ENCODE results near the gene WFIKKN2.
"Not testable (repeated sequence)": the region's sequence is repeated elsewhere in the genome, so short reads cannot be mapped to it uniquely, and the experiment has no call there.

Gene WFIKKN2

DNA sequence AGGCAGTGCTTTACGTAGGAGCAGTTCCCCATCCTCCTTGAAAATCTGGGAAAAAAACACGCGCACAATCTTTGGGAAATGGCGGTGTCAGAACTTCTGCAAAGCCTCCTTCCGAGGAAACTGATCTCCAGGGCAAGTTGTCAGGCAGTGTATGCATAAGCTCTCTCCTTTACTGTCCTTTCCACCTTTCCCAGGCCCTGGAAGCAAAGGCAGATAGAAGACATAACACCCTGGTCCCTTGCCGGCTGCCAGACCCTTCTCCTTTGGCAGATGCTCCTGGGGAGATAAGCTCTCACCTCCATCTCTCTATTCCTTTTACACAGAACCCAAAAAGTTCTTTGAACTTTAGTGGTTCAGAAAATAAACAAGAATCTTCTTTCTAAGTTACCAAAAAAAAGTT is 18.4 kb downstream of the WFIKKN2 start:
- DNase-seq (ENCODE audit: low read depth in 2 of 2), result no peak

DNA sequence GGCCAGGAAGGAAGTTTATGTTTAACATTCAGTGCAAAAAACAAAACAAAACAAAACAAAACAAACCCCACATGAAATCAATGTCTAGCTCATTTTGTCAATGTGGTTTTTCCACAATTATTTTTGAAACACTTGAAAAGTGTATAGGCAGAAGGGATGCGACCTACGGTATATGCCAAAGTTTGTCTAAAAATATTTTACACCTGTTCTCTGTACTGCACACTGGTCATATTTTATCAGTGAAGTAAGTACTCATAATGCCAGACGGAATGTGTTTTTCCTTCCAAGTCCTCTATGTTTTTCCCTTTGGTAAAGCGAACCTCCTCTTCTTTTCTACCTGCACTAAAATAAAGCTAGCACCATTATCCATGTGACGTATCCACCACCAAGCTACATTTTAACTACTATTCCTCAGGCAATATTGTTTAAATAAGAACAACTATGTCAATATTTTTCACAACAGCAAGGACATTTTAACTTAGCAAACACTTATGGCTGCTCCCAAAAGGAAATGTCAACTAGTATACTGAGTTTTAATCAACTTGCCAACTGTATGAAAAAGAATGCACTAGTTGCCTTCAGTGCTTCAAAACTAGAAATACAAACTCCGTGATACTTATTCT is 20.4 kb downstream of the WFIKKN2 start:
- DNase-seq (ENCODE audit: low read depth in 2 of 2), result no peak

DNA sequence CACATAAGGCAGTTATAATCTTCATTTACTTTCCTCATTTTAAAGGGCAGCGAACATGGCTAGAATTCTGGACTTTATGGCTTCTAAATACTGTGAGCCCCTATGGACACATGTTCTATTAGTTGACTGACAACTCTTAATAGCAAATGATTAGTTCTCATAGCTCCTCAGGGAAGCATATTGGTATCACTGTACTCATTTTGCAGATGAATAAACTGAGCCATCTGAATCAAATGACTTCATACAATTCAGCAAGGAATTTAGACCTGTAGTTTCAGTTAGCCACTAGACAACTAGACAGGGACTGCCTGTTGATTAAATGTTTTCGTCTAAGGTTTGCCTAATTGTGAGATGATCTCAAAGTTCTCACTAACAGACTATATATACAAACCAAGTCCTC is 21.0 kb downstream of the WFIKKN2 start:
- DNase-seq (ENCODE audit: low read depth in 2 of 2), result no peak

GRCh38 chr17:50858486-50859225 is 23.3 kb downstream of the WFIKKN2 start:
- no peak for DNase-seq (ENCODE audit: low read depth in 2 of 2)

DNA sequence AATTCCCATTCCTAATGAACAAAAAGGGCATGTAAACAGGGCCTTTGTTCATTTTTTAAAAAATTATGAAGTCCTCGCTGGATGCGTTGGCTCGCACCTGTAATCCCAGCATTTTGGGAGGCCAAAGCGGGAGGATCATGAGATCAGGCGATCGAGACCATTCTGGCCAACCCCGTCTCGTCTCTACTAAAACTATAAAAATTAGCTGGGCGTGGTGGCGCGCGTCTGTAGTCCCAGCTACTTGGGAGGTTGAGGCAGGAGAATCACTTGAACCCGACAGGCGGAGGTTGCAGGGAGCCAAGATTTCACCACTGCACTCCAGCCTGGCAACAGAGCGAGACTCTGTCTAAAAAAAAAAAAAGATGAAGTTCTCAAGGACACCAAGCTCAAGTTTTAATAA is 24.3 kb downstream of the WFIKKN2 start:
- DNase-seq (ENCODE audit: low read depth in 2 of 2), result not testable (repeated sequence)

DNA sequence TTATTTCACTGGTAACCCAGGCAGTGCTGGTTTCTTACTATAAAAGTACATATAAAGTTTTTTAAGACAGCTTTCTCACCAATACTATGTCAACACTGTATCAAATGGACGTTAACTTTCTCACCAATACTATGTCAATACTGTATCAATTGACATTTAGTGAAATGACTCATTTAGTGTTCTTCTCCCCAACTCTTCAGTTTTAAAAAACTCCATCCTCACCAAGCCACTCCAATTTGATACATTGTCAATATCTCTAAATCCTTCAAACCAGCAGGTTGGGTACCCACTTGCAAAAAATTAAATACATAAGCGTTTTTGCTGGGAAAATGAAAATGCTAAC is 25.9 kb downstream of the WFIKKN2 start:
- DNase-seq (ENCODE audit: low read depth in 2 of 2), result no peak

DNA sequence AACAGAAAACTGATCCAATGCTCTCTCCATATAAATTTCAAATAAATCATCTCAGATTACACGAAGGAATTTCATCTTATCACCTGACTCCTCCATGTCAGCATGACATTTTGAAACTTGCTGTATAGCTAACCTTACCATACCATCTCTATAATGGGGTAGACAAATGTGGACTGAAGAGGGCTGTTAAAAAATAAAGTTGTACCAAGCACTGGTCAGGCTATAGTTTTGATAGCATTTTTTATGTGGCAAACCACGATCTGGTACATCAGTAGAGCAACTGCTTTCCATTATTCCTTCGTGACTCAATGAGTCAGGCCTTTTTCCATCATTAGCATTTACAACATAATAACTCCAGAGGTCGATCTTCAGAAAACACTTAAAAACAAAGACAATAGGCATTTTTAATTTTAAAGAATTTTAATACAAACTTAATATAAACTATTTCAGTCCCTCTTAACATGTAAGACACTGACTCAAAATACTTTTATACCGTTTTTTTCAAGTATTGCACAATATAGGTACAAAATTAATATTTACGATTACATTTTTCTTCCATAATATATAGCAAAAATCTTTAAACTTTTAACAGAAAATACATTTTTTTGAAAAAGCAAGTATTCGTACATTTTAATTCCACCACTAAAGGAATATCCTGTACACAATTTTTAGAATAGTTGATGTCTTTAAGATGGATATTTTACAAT is 26.6 kb downstream of the WFIKKN2 start:
- DNase-seq (ENCODE audit: low read depth in 2 of 2), result no peak

- DNase-seq (ENCODE audit: low read depth in 2 of 2), result no peak
Observed at GRCh38 chr17:50863221-50863843, 27.9 kb downstream of the WFIKKN2 start.

DNA sequence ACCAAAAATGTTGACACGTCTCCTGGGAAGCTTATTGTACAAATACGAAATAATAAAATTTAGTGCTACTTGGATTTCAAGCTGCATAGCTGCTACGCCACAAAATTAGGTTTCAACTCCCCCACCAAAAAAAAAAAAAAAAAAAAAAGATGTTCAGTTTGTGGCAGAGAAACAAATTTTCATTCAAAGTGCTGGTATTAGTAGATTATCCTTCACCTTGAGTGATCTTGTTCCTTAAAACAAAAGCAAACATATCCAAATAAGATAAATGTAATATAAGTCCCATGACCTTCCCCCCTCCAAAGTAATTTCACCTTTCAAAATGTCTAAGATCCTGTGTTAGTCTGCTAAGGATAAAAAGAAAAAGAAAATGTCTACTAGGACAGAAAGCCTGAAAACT is 28.5 kb downstream of the WFIKKN2 start:
- DNase-seq (ENCODE audit: low read depth in 2 of 2), result no peak

DNA sequence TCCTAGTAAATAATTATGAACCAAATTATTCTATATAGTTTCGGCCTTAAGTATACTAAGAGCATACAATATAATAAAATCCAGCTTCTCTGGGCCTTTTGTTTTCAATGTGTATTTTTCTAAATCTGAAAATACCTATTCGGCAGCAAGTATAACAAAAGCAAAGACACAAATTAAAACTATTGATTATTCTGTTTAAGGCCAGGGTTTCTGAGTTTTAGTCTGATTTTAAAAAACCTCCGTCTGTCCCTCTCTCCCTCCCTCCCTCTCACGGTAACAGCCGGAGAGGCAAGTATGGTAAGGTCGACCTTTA is 29.3 kb downstream of the WFIKKN2 start:
- DNase-seq (ENCODE audit: low read depth in 2 of 2), result no peak

DNA sequence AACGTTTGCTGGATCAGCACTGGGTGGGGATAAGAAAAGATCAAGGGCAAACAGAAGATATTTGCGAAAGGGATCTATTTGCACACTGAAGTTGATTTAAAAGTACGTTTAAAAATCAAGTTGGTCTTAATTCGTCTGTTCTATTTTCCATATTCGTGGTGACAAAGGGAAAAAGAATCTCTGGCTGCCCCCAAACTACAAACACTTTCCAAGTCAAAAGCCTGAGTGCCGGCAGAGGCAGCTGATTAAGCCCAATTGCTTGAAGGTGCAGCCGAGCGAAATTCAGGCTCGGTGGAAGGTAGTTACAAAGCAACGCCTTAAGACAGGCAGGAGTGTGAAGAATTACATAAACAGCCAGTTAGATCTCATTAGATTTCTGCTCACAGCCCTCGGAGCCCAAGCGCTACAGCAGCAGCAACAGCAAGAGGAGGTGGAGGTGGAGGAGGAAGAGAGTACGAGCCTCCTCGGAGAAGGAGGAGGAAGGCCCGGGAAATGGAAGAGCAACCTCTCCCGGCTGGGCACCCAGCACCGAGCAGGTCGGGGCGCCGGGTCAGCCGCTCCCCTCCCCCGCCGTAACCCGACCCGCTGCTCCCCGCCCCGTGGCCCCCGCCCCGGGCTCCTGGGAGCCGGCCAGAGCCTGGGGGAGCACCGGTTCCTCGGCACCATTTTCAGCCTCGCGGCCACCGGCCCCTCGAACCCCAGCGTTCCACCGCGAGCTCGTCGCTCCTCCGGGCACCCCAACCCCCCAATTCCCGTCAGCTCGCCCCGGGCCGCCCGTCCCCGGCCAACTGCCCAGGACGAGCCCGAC is 29.9 kb downstream of the WFIKKN2 start:
- no peak for DNase-seq (ENCODE audit: low read depth in 2 of 2)

DNA sequence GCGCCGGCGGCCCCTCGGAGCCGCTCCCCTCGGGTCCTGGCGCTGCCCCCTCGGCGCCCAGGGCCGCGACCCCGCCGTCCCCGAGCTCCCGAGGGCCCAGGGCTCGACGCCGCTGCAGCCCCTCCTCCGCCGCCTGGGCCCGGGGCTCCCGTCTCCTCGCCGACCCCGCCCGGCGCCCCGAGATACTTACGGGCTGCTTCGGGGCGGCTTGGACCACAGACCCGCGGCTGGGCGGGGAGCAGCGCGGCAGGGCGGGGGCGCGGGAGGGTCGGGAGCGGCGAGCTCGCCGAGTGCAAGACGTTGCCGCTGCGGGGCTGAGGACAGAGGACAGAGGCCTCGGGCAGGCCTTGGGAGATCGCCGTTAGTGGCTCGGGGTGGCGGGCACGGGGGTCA is 30.5 kb downstream of the WFIKKN2 start:
- no peak for DNase-seq (ENCODE audit: low read depth in 2 of 2)

- peak; percentile 94 for DNase-seq (ENCODE audit: low read depth in 2 of 2)
Observed at GRCh38 chr17:50866261-50866949, 31.0 kb downstream of the WFIKKN2 start, which contains the start of gene TOB1. Gene TOB1 (minus strand): TSS chr17:50866354. CDS start chr17:50864017, 2,337 bp downstream.

GRCh38 chr17:50866950-50867362 is 31.6 kb downstream of the WFIKKN2 start:
- peak in 1 of 2 donors; percentile 28 for DNase-seq (ENCODE audit: low read depth in 2 of 2)

- DNase-seq (ENCODE audit: low read depth in 2 of 2), result peak; percentile 49 to 50
Observed at GRCh38 chr17:50867363-50868139, 32.2 kb downstream of the WFIKKN2 start.

DNA sequence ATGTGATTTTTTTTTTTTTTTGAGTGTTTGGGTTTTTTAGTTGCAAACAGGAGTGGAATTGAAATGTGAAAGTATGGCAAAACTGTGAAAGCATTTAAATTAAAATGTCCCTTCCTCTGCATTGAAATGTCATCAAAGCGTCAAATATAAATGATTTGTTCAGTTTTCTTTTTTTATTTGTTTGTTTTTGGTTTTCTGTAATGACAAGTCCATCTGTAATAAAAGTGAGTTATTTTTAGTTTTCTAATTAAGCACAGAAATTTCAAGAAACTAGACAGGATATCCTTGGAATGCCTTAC is 32.7 kb downstream of the WFIKKN2 start:
- no peak for DNase-seq (ENCODE audit: low read depth in 2 of 2)

DNA sequence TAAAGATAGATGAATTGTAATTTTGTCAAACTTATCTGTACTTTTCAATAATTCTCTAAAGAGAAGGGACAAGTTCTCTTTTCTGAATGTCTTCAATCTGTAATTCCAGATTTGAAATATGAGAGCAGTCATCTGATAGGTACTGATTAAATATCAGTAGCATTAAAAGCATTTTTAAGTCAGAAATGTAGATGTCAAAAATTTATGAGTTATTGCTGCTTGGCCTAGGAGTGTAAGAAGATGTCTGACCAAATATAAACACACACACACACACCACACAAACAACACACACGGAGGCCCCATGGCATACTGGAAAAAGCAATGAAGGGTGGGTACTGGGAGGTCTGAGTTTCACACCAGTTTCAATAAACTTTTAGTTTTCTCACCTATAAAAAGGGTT is 33.2 kb downstream of the WFIKKN2 start:
- DNase-seq (ENCODE audit: low read depth in 2 of 2), result no peak

DNA sequence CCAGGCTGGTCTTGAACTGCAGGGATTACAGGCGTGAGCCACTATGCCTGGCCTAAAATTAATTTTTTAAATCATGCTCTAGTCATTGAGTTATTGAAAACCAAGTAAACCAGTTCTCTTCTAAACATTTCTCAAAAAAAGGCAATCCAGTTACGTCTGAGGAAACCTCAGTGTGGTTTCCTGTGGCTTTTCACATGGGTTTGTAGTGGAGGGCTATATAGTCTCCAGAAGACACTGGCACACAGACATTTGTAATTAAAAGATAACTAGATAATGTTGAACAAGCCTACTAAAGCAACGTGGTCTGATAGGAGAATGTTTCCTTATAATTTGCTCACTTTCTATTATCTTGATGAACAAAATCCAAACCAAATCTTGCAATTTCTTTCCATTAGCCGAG is 36.0 kb downstream of the WFIKKN2 start:
- DNase-seq (ENCODE audit: low read depth in 2 of 2), result no peak

GRCh38 chr17:50871898-50872297 is 36.5 kb downstream of the WFIKKN2 start:
- DNase-seq (ENCODE audit: low read depth in 2 of 2), result no peak

DNA sequence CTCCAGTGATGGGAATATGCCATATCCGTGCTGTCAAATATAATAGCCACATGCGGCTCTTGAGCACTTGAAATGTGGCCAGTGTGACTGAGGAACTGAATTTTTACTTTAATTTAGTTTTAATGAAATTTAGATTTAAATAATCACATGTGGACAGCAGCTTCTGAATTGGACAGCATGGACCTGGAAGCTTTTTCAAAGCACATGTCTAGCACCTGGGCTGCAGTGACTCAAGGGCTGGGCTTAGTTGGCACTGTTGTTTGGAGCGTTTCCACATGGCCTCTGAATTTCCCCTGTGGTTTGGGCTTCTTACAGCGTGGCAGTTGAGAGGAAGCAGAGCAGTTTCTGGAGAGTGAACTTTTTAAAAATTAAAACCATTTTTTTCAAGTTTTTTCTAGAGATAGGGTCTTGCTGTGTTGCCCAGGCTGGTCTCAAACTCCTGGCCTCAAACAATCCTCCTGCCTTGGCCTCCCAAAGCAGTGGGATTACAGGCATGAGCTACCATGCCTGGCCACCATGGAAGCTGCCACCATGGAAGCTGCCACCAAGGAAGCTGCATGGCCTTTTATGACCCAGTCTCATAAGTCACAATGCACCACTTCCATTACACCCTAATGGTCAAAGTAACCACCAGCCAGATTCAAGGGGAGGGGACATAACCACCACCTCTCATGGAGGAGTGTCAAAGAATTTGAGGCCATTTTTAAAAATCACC is 37.5 kb downstream of the WFIKKN2 start:
- DNase-seq (ENCODE audit: low read depth in 2 of 2), result no peak
